NT2/D1 (cell line): ENCODE data around the gene ALOX12.
"Not testable (repeated sequence)": the region's sequence is repeated elsewhere in the genome, so short reads cannot be mapped to it uniquely, and the experiment has no call there.

Experiments
- DNase-seq: peaks from one replicate; pipeline ENCODE4 v3.0.0-alpha.2; 2011; ENCODE audit warnings: low read depth, low spot score
- H3K27me3 ChIP-seq: 2 replicates; pipeline ENCODE4 v1.6.0; 2011; ENCODE audit warnings: mild to moderate bottlenecking; ENCODE audit not compliant: insufficient read length, insufficient read depth
- H3K36me3 ChIP-seq: 2 replicates; pipeline ENCODE4 v1.6.1; 2011; ENCODE audit warnings: mild to moderate bottlenecking, low read length, mixed read lengths; ENCODE audit not compliant: insufficient read depth, insufficient read length
- H3K4me1 ChIP-seq: 2 replicates; pipeline ENCODE4 v1.5.1; 2011; ENCODE audit not compliant: insufficient read depth, insufficient read length
- H3K4me3 ChIP-seq: 2 replicates; pipeline ENCODE4 v1.5.1; 2011; ENCODE audit warnings: low read depth; ENCODE audit not compliant: insufficient read length
- H3K9ac ChIP-seq: 2 replicates; pipeline ENCODE4 v1.6.0; 2011; ENCODE audit warnings: low read depth; ENCODE audit not compliant: insufficient read length
- H3K9me3 ChIP-seq: 2 replicates; pipeline ENCODE4 v1.5.1; 2011; ENCODE audit warnings: mild to moderate bottlenecking, low read length; ENCODE audit not compliant: insufficient read depth
- SUZ12 ChIP-seq: IDR thresholded peaks from 2 replicates; pipeline ENCODE4 v1.6.1; 2011; ENCODE audit not compliant: insufficient read length, insufficient read depth; ENCODE audit errors: extremely low read depth
- YY1 ChIP-seq: IDR thresholded peaks from 2 replicates; pipeline ENCODE4 v1.6.1; 2011; ENCODE audit not compliant: insufficient read length, insufficient read depth
- ZNF274 ChIP-seq: IDR thresholded peaks from 2 replicates; pipeline ENCODE4 v1.6.1; 2011; ENCODE audit warnings: mild to moderate bottlenecking, low read depth, low read length

Gene ALOX12, protein sequence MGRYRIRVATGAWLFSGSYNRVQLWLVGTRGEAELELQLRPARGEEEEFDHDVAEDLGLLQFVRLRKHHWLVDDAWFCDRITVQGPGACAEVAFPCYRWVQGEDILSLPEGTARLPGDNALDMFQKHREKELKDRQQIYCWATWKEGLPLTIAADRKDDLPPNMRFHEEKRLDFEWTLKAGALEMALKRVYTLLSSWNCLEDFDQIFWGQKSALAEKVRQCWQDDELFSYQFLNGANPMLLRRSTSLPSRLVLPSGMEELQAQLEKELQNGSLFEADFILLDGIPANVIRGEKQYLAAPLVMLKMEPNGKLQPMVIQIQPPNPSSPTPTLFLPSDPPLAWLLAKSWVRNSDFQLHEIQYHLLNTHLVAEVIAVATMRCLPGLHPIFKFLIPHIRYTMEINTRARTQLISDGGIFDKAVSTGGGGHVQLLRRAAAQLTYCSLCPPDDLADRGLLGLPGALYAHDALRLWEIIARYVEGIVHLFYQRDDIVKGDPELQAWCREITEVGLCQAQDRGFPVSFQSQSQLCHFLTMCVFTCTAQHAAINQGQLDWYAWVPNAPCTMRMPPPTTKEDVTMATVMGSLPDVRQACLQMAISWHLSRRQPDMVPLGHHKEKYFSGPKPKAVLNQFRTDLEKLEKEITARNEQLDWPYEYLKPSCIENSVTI

DNA sequence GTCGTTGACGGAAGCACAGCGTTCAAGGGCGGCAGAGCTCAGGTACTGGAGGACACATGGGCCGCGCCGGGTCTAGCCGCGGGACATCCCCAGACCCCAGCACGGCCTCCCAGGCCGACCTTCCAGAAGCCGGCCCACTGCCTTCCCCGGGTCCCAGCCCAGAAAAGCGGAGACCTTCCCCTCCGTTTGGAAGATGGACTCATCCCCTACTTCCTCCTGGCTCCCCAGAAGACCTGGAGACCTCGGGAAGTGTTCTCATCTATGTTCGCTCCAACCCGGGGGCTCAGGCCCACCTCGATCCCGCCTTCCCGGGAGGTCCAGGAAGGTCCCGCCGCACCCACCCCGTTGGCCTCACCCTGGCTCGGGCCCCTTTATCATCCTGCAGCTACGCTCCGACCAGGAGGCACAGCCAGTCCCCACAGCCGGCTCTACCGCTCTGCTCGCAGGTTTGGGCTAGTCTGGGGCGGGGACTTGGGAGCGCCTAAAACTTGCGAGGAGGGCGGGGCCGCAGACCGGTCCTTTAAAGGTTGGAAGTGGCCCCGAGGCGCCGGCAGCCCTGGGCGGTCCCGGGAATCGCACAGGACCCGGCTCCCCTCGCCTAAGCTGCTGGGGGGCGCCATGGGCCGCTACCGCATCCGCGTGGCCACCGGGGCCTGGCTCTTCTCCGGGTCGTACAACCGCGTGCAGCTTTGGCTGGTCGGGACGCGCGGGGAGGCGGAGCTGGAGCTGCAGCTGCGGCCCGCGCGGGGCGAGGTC lies at the start of gene ALOX12:
Gene ALOX12 (plus strand): TSS at position 550 of the 756 bp plus-strand sequence. CDS start 69 bp downstream, at position 619.
- no peak for DNase-seq
- H3K4me1 ChIP-seq = peaks cover 5% of the 10 kb centered on the region
- H3K9me3 ChIP-seq = no peaks in the 10 kb centered on the region
- no peaks in the 10 kb centered on the region for H3K27me3 ChIP-seq
- TF ChIP-seq ZNF274 (no peak), YY1 (no peak), SUZ12 (no peak)
- H3K4me3 ChIP-seq = peak within 1 kb of the TSS; percentile 41
- peaks cover 14% of the 10 kb centered on the region for H3K36me3 ChIP-seq
- peak within 1 kb of the TSS; percentile 72 for H3K9ac ChIP-seq

GRCh38 chr17:6947745-6948144 lies 48.1 kb upstream of the ALOX12 start:
- Histone ChIP-seq H3K9ac (no peak overlapping the region), H3K36me3 (no peaks in the 10 kb centered on the region), H3K27me3 (no peaks in the 10 kb centered on the region), H3K4me3 (no peak overlapping the region), H3K9me3 (no peaks in the 10 kb centered on the region), H3K4me1 (no peaks in the 10 kb centered on the region)
- TF ChIP-seq ZNF274 (no peak), SUZ12 (no peak), YY1 (no peak)
- DNase-seq = no peak

- no peaks in the 10 kb centered on the region for H3K4me1 ChIP-seq
- H3K9ac ChIP-seq = no peak overlapping the region
- DNase-seq = no peak
- no peak overlapping the region for H3K4me3 ChIP-seq
- no peak for TF ChIP-seq YY1
- no peak for TF ChIP-seq SUZ12
- TF ChIP-seq ZNF274 = no peak
- H3K36me3 ChIP-seq = no peaks in the 10 kb centered on the region
- H3K27me3 ChIP-seq = no peaks in the 10 kb centered on the region
- no peaks in the 10 kb centered on the region for H3K9me3 ChIP-seq
Observed at GRCh38 chr17:6948562-6948961, 47.3 kb upstream of the ALOX12 start.

DNA sequence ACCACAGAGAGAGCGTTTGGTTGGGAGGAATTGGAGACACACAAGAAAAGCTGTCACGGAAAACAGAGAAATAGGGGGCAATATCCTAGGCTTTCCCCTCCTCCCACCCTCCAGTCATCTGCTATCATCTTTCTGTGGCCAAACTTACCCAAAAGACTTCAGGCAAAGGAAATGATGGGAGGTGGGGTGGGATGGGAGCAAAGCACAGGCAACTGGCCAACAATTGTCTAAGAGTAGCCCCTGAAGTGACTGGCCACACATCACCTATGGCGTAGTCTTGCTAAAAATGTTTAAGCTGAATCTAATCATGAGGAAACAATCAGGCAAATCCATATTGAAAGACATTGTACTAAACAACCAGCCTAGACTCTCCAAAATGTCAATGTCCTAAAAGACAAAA lies 46.9 kb upstream of the ALOX12 start:
- TF ChIP-seq YY1 (no peak), SUZ12 (no peak)
- no peaks in the 10 kb centered on the region for H3K4me1 ChIP-seq
- H3K9ac ChIP-seq = no peak overlapping the region
- H3K4me3 ChIP-seq = no peak overlapping the region
- no peaks in the 10 kb centered on the region for H3K36me3 ChIP-seq
- no peak for DNase-seq
- no peaks in the 10 kb centered on the region for H3K27me3 ChIP-seq
- H3K9me3 ChIP-seq = no peaks in the 10 kb centered on the region

DNA sequence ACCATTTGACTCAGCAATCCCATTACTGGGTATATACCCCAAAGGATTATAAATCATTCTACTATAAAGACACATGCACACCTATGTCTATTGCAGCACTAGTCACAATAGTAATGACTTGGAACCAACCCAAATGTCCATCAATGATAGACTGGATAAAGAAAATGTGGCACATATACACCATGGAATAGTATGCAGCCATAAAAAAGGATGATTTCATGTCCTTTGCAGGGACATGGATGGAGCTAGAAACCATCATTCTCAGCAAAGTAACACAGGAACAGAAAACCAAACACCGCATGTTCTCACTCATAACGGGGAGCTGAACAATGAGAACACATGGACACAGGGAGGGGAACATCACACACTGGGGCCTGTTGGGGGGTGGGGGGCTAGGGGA lies 44.9 kb upstream of the ALOX12 start:
- not testable (repeated sequence) for H3K9me3 ChIP-seq, H3K4me1 ChIP-seq, H3K9ac ChIP-seq, DNase-seq, H3K27me3 ChIP-seq, H3K36me3 ChIP-seq, H3K4me3 ChIP-seq

- no peak for DNase-seq
- H3K4me3 ChIP-seq = no peak overlapping the region
- no peaks in the 10 kb centered on the region for H3K27me3 ChIP-seq
- TF ChIP-seq YY1 = no peak
- no peak for TF ChIP-seq SUZ12
- no peak for TF ChIP-seq ZNF274
- H3K9ac ChIP-seq = no peak overlapping the region
- H3K4me1 ChIP-seq = no peaks in the 10 kb centered on the region
- no peaks in the 10 kb centered on the region for H3K36me3 ChIP-seq
- H3K9me3 ChIP-seq = no peaks in the 10 kb centered on the region
Observed at GRCh38 chr17:6953689-6954088, 42.2 kb upstream of the ALOX12 start.

- Histone ChIP-seq H3K36me3 (no peaks in the 10 kb centered on the region), H3K27me3 (no peaks in the 10 kb centered on the region), H3K4me1 (no peaks in the 10 kb centered on the region), H3K4me3 (no peak overlapping the region), H3K9me3 (no peaks in the 10 kb centered on the region), H3K9ac (no peak overlapping the region)
- no peak for TF ChIP-seq ZNF274
- no peak for TF ChIP-seq YY1
- TF ChIP-seq SUZ12 = no peak
- no peak for DNase-seq
Observed at GRCh38 chr17:6959700-6960099, 36.1 kb upstream of the ALOX12 start.
